Activated CD4-positive, alpha-beta T cell treated with anti-CD3 and anti-CD28 coated beads for 4 hours (primary cell): Measurements from ENCODE around the gene USP3.
"Not testable (repeated sequence)": the region's sequence is repeated elsewhere in the genome, so short reads cannot be mapped to it uniquely, and the experiment has no call there.

Experiments
- DNase-seq, 2 donors: peaks; one replicate each; pipeline ENCODE4 v3.0.0-alpha.2; 2020

Gene USP3

GRCh38 chr15:63513728-63514127 is 9.3 kb downstream of the USP3 start:
- no peak for DNase-seq

GRCh38 chr15:63514531-63514943 is 10.1 kb downstream of the USP3 start:
- DNase-seq = no peak

- no peak for DNase-seq
Measured at GRCh38 chr15:63517202-63517601, 12.8 kb downstream of the USP3 start.

- no peak for DNase-seq
Measured at GRCh38 chr15:63517628-63518027, 13.2 kb downstream of the USP3 start.

- DNase-seq = no peak
Measured at GRCh38 chr15:63519041-63519440, 14.6 kb downstream of the USP3 start.

- no peak for DNase-seq
Measured at GRCh38 chr15:63519548-63520178, 15.3 kb downstream of the USP3 start.

GRCh38 chr15:63520462-63520861 is 16.1 kb downstream of the USP3 start:
- DNase-seq = not testable (repeated sequence)

GRCh38 chr15:63522225-63522578 is 17.8 kb downstream of the USP3 start:
- no peak for DNase-seq

GRCh38 chr15:63523306-63523990 is 19.1 kb downstream of the USP3 start:
- no peak for DNase-seq

GRCh38 chr15:63524316-63525015 is 20.1 kb downstream of the USP3 start:
- DNase-seq = no peak

GRCh38 chr15:63526401-63526800 is 22.0 kb downstream of the USP3 start:
- DNase-seq = no peak

- no peak for DNase-seq
Measured at GRCh38 chr15:63528138-63528659, 23.8 kb downstream of the USP3 start.

- DNase-seq = peak; percentile 26 to 29
Measured at GRCh38 chr15:63530235-63530634, 25.8 kb downstream of the USP3 start.

GRCh38 chr15:63530752-63531299 is 26.4 kb downstream of the USP3 start:
- no peak for DNase-seq

- no peak for DNase-seq
Measured at GRCh38 chr15:63531586-63531985, 27.2 kb downstream of the USP3 start.

- no peak for DNase-seq
Measured at GRCh38 chr15:63532307-63532744, 27.9 kb downstream of the USP3 start.

- DNase-seq = not testable (repeated sequence)
Measured at GRCh38 chr15:63534888-63535287, 30.5 kb downstream of the USP3 start.

GRCh38 chr15:63535689-63536088 is 31.3 kb downstream of the USP3 start:
- no peak for DNase-seq

GRCh38 chr15:63538876-63539275 is 34.5 kb downstream of the USP3 start:
- DNase-seq = no peak

GRCh38 chr15:63539521-63539920 is 35.1 kb downstream of the USP3 start:
- DNase-seq = no peak

GRCh38 chr15:63539998-63540397 is 35.6 kb downstream of the USP3 start:
- DNase-seq = no peak

- DNase-seq = no peak
Measured at GRCh38 chr15:63540449-63540848, 36.1 kb downstream of the USP3 start.

- no peak for DNase-seq
Measured at GRCh38 chr15:63544258-63545026, 40.0 kb downstream of the USP3 start.
